Measurements from ENCODE around the gene PIK3CG.

PIK3CG gene

DNA sequence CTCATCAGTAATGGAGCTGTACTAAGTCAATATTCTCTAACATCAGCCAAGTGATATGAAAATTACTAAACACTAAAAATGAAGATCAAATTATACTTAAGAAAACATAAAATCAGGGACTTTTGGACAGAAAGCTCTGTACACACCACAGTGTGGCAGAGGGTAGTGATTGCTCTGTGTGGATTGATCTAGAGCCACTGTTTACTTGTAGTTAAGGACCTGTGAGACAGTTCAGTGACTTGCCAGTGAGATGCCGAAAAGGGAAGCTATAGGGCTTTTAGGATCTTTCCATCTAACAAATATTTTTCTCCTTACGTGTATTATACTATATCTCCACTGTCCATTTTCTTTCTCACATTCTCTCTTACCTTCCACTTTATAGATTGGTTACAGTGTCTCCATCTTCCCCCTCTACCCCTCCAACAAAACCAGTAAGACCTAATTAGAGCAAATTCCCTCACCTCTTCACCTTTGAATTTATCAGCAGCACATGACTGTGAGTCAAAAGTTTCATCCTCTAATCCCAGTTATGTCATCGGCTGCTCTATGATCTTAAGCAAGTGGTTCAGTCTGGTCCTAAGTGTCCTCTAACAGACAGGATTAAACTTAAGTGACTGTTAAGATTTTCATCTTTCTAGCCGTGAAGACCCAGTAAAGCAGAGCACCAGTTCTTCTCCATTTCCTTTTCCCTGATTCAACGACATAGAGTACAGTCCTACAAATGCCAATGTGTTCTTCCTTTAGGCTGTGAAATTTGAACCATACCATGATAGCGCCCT is 6.9 kb downstream of the PIK3CG start:
- DNase-seq (ENCODE audit: low spot score) = no peak
- in situ Hi-C loops (cut with MboI; ENCODE audit: low sequenced_read_pairs, unreplicated experiment) = no loop called here
- TF ChIP-seq, protein P1, sequence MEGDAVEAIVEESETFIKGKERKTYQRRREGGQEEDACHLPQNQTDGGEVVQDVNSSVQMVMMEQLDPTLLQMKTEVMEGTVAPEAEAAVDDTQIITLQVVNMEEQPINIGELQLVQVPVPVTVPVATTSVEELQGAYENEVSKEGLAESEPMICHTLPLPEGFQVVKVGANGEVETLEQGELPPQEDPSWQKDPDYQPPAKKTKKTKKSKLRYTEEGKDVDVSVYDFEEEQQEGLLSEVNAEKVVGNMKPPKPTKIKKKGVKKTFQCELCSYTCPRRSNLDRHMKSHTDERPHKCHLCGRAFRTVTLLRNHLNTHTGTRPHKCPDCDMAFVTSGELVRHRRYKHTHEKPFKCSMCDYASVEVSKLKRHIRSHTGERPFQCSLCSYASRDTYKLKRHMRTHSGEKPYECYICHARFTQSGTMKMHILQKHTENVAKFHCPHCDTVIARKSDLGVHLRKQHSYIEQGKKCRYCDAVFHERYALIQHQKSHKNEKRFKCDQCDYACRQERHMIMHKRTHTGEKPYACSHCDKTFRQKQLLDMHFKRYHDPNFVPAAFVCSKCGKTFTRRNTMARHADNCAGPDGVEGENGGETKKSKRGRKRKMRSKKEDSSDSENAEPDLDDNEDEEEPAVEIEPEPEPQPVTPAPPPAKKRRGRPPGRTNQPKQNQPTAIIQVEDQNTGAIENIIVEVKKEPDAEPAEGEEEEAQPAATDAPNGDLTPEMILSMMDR (IDR thresholded peaks at IDR 0.05; ENCODE audit: borderline replicate concordance, control extremely low read depth, extremely low read depth, insufficient read depth, missing control alignments) = no peak

DNA sequence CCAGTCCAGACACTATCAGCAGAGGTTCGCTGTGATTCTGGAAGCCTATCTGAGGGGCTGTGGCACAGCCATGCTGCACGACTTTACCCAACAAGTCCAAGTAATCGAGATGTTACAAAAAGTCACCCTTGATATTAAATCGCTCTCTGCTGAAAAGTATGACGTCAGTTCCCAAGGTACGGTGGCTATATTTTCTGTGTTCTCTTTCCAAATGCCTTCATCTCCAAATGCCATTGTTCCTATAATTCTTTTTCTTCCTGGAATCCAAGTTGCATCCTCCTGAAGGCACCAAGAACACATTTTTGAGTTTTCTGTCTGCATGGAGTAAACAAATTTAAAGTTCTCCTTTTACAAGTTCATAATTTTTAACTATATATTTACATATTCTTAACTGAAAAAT is 7.7 kb downstream of the PIK3CG start:
- no peak for DNase-seq (ENCODE audit: low spot score)
- in situ Hi-C loops (cut with MboI; ENCODE audit: low sequenced_read_pairs, unreplicated experiment) = no loop called here
- TF ChIP-seq, protein P1 (IDR thresholded peaks at IDR 0.05; ENCODE audit: borderline replicate concordance, control extremely low read depth, extremely low read depth, insufficient read depth, missing control alignments) = no peak

DNA sequence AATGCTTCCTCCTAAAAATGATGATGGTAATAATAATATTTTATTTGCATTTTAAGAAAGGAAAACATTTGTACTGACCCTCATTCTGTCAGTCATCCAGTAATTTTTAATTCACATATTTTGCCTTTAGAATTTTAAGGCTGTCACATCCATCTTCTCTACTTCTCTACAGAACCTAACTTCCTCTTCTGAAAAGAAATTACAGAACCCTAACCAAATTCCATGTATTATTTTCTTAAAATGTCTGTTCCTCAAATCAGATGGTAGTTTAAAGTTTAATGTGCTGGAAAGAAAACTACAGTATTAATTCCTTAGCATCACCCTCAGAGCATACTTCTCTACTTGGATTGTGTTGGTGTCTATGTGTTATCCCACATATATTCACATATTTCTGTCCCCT is 9.0 kb downstream of the PIK3CG start:
- TF ChIP-seq, protein P1 (IDR thresholded peaks at IDR 0.05; ENCODE audit: borderline replicate concordance, control extremely low read depth, extremely low read depth, insufficient read depth, missing control alignments) = no peak
- in situ Hi-C loops (cut with MboI; ENCODE audit: low sequenced_read_pairs, unreplicated experiment) = no loop called here
- DNase-seq (ENCODE audit: low spot score) = no peak

DNA sequence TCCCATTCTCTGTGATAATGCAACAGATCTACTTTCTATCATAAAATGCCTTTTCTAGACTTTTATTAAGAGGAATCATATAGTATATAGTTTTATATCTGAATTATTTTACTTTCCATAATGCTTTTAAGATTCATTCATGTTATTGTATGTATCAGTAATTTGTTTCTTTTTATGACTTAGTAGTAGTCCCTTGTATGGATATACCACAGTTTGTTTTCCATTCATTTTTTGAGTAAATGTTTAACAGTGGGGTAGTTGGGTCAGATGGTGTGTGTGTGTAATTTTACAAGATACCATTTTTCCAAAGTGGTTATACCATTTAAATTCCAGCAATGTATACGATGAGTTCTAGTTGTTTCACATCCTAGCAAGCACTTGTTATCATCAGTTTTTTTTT is 10.4 kb downstream of the PIK3CG start:
- in situ Hi-C loops (cut with MboI; ENCODE audit: low sequenced_read_pairs, unreplicated experiment) = no loop called here
- TF ChIP-seq, protein P1 (IDR thresholded peaks at IDR 0.05; ENCODE audit: borderline replicate concordance, control extremely low read depth, extremely low read depth, insufficient read depth, missing control alignments) = no peak

DNA sequence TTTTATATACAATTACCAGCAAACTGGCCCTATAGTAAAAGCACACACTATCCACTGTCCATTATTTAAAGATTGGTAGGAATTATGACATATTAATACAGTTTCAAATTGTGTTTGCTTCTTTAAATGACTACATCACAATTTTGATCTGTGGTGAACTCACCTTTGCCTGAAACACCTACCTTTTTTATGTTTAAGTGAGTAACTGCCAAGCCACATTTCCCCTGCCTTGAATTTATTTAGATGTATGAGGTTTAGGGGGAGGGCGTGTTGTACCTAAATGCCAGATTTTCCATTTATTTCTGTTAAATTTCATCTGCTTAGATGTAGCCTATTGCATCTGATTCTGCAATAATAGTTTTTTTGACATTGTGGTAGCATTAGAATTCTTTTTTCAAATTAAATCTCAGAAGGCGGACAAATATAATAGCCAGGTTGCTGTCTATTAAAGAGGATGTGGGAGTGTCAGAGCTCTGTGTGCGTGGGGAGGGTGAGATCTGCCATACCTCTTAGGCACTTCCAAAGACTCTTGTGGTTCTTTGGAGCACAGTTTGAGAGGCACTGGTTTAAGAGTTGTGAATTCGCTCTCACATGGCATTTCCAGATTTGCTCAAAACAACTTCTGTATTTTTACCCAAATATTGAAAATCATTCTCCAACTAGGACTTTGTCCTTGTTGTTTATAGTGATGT is 13.8 kb downstream of the PIK3CG start:
- in situ Hi-C loops (cut with MboI; ENCODE audit: low sequenced_read_pairs, unreplicated experiment) = no loop called here
- TF ChIP-seq, protein P1 (IDR thresholded peaks at IDR 0.05; ENCODE audit: borderline replicate concordance, control extremely low read depth, extremely low read depth, insufficient read depth, missing control alignments) = no peak
- DNase-seq (ENCODE audit: low spot score) = no peak

More for the DNA sequence above, 10.4 kb downstream of the PIK3CG start:
- no peak for DNase-seq (ENCODE audit: low spot score)

DNA sequence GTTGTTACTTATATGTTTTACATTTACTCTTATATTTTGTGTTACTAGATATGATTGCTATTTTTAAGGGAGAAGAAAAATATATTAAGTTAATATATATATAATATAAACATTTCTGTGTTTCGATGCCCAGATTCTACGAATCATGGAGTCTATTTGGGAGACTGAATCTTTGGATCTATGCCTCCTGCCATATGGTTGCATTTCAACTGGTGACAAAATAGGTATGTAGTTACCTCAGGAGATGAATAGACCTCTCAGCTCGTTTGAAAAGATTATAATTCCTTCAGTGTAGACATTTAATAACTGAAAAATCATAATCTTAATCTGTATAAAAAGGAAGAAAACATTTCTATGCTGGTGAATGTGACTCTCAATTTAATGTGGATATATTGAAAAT is 16.9 kb downstream of the PIK3CG start:
- TF ChIP-seq, protein P1 (IDR thresholded peaks at IDR 0.05; ENCODE audit: borderline replicate concordance, control extremely low read depth, extremely low read depth, insufficient read depth, missing control alignments) = no peak
- in situ Hi-C loops (cut with MboI; ENCODE audit: low sequenced_read_pairs, unreplicated experiment) = no loop called here
- DNase-seq (ENCODE audit: low spot score) = no peak

Data from GM13976 (cell line).